Ectodermal cell (in vitro differentiated cells): ENCODE results near the gene ANKRD13D.

Experiments used
- H3K27ac ChIP-seq: 2 replicates; pipeline ENCODE4 v1.7.0; 2013; ENCODE audit warnings: mild to moderate bottlenecking, low read depth, low read length; ENCODE audit not compliant: insufficient read depth, poor library complexity, severe bottlenecking
- H3K27me3 ChIP-seq: 2 replicates; pipeline ENCODE4 v1.7.0; 2013; ENCODE audit warnings: mild to moderate bottlenecking, low read length; ENCODE audit not compliant: insufficient read depth, control insufficient read depth, poor library complexity, severe bottlenecking
- H3K36me3 ChIP-seq: one replicate; pipeline ENCODE4 v1.7.0; 2013; ENCODE audit warnings: low read length; ENCODE audit not compliant: control insufficient read depth, insufficient read depth
- H3K4me1 ChIP-seq: one replicate; pipeline ENCODE4 v1.7.0; 2013; ENCODE audit warnings: low read length; ENCODE audit not compliant: control insufficient read depth, insufficient read depth
- H3K4me3 ChIP-seq: 2 replicates; pipeline ENCODE4 v1.7.0; 2013; ENCODE audit warnings: low read depth, low read length, control low read depth; ENCODE audit not compliant: insufficient read depth
- H3K9me3 ChIP-seq: 2 replicates; pipeline ENCODE4 v1.7.0; 2013; ENCODE audit warnings: mild to moderate bottlenecking, low read length, moderate library complexity; ENCODE audit not compliant: control insufficient read depth
- WGBS, 2 experiments: methylation state at CpG; one replicate each; pipeline ENCODE4 v1.1.7; 2013; ENCODE audit warnings: missing lambda C conversion rate in 2 of 2; 5-methylcytosine and 5-hydroxymethylcytosine counted together

Gene ANKRD13D

GRCh38 chr11:67275606-67276409 is 13.3 kb upstream of the ANKRD13D start:
- WGBS, 2 experiments, result 93 to 94% methylated on average over 17 of the region's 17 CpGs

DNA sequence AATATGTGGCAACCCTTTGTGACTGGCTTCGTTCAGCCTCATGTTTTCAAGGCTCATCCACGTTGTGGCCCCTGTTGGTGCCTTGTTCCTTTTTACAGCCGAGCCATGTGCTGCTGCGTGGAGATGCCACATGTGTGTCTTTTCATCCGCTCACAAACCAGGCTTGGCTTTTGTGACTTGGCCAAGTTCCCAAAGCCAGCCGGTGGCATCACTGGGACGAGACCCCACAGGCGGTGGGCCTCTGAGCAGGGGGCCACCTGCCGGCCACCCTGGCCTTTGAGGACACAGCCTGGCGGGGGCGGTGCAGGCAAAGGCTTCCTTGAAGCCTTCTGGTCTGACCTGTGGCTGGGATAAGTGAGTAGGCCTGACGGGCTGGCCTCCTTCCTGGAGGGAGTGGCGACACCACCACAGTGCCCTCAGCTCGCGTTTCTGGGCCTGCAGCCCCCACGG is 12.3 kb upstream of the ANKRD13D start:
- Histone ChIP-seq H3K36me3 (peaks cover 19% of the 10 kb centered on the region), H3K4me1 (peaks cover 16% of the 10 kb centered on the region), H3K27me3 (no peaks in the 10 kb centered on the region), H3K9me3 (no peaks in the 10 kb centered on the region), H3K4me3 (peak overlapping the region; percentile 10), H3K27ac (peak overlapping the region; percentile 69)
- WGBS, 2 experiments, result 76% methylated on average over 16 of the region's 16 CpGs

More at GRCh38 chr11:67275606-67276409, 13.3 kb upstream of the ANKRD13D start:
- H3K27ac ChIP-seq, result no peak overlapping the region
- no peaks in the 10 kb centered on the region for H3K9me3 ChIP-seq
- H3K27me3 ChIP-seq, result no peaks in the 10 kb centered on the region
- H3K4me3 ChIP-seq, result no peak overlapping the region
- peaks cover 26% of the 10 kb centered on the region for H3K4me1 ChIP-seq
- peaks cover 9% of the 10 kb centered on the region for H3K36me3 ChIP-seq

- Histone ChIP-seq H3K4me1 (peaks cover 16% of the 10 kb centered on the region), H3K27ac (peak overlapping the region; percentile 69), H3K4me3 (peak overlapping the region; percentile 10), H3K9me3 (no peaks in the 10 kb centered on the region), H3K27me3 (no peaks in the 10 kb centered on the region), H3K36me3 (peaks cover 22% of the 10 kb centered on the region)
- 46 to 47% methylated on average over 24 of the region's 24 CpGs for WGBS, 2 experiments
Measured at GRCh38 chr11:67277231-67277961, 11.7 kb upstream of the ANKRD13D start.

DNA sequence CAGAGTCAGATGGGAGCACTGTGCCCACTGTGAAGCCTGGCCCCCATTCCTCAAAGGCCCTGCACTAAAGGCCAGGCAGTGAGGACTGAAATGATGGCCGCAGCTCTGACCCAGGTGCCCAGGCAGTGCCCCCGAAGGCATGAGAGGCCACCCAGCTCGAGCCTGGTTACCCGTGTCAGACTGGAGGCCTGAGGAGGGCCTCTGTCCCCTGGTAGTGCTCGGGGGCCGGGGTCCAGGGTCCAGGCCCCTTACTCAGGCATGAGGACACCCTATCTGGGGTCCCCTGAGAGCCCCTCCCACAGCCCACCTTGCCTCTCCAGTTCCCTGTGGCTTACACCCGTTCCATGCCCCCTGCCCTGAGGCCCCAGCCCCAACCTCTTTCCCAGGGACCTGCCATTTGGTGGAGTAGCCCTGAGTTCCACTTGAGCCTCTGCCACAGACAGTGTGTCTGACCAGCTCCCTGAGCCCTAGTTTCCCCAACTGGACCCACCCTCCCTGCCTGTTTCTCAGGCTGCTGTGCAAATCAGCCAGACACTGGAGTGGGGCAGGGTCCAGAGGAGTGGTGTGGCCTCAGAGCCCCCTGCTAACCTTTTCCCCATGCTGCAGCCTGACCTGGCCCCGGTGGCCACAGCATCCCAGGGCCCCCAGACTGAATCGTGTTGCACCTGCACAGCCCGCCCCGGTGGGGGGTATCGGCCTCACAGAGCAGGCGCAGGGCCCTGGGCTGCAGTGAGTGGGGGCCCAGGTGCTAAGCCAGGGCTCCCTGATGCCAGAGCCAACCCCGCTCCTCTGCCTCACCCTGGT is 10.8 kb upstream of the ANKRD13D start:
- Histone ChIP-seq H3K4me3 (no peak overlapping the region), H3K4me1 (peaks cover 16% of the 10 kb centered on the region), H3K27ac (no peak overlapping the region), H3K36me3 (peaks cover 32% of the 10 kb centered on the region), H3K27me3 (no peaks in the 10 kb centered on the region), H3K9me3 (no peaks in the 10 kb centered on the region)
- WGBS, 2 experiments, result 94 to 95% methylated on average over 14 of the region's 14 CpGs

DNA sequence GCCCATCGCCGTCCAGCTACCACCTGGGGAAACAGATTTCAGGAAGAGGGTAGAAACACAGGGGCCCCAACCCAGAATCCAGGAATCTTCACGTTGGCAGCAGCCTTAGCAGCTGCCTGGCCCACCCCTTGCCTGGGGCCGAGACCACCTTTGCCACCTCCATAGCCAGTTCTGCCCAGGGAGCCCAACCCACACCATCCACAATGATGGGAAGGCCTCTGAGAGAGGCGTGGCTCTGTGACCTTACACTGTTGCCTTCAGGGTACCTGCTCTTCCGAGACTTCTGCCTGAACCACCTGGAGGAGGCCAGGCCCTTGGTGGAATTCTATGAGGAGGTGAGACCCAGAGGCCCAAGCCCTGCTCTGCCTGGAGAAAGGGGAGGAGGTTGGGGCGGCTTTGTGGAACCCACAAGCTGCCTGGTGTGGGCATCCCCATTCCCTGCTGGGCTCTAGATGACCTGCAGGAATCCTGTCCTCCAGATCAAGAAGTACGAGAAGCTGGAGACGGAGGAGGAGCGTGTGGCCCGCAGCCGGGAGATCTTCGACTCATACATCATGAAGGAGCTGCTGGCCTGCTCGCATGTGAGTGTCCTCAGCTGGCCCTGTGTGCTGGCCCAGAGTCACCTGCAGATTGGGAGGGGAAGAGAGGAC is 10.0 kb upstream of the ANKRD13D start:
- H3K4me1 ChIP-seq, result peaks cover 13% of the 10 kb centered on the region
- no peak overlapping the region for H3K4me3 ChIP-seq
- 95 to 96% methylated on average over 14 of the region's 14 CpGs for WGBS, 2 experiments
- no peaks in the 10 kb centered on the region for H3K9me3 ChIP-seq
- no peaks in the 10 kb centered on the region for H3K27me3 ChIP-seq
- H3K36me3 ChIP-seq, result peaks cover 39% of the 10 kb centered on the region
- no peak overlapping the region for H3K27ac ChIP-seq

DNA sequence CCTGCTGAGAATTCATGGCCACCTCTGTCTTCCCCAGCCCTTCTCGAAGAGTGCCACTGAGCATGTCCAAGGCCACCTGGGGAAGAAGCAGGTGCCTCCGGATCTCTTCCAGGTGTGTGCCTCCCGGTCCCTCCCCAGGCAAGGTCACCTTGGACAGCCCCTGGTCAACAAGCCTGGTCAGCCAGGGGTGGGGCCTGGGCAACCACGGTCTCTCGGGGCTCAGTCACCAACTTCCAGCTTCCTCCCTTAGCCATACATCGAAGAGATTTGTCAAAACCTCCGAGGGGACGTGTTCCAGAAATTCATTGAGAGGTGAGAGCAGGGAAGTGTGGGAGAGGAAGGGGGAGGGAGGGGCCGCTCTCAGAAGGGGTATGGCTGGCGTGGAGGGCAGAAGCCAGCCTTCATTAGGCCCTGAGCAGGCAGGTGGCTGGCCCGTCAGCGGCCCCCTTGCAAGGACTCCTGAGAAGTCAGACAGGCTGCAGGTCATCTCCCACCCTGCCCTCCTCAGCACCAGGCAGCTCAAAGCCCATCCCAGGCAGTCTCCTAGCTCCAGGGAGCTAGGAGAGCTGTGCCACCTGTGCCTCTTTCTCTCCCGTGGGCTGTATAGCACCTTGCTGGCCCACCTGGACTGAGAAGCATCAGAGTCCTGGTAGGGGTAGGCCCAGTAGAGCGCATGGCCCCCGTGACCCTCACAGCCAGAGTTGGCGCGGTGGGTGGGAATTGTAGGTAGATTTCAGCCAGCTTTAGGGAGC is 9.3 kb upstream of the ANKRD13D start:
- Histone ChIP-seq H3K27ac (no peak overlapping the region), H3K4me3 (no peak overlapping the region), H3K9me3 (no peaks in the 10 kb centered on the region), H3K36me3 (peaks cover 43% of the 10 kb centered on the region), H3K4me1 (peaks cover 13% of the 10 kb centered on the region), H3K27me3 (no peaks in the 10 kb centered on the region)
- WGBS, 2 experiments, result 94% methylated on average over 17 of the region's 17 CpGs

DNA sequence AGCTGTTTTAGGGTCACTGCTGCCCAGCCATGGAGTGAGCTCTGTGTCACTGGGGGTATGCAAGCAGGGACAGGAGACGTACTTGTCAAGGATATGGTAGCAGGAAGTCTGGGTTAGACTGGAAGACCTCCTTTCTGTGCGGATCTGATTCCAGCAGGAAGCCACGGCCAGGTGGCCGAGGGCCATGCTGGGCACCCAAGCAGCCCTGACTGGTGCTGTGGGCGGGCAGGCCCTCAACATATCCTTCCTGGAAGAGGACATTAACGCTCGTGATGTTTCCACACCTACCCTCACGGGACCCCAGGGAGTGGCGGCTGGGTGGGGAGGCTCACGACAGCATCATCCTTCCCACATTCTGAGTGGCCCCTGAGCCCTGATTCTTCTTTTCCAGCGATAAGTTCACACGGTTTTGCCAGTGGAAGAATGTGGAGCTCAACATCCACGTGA is 8.7 kb upstream of the ANKRD13D start:
- Histone ChIP-seq H3K27me3 (no peaks in the 10 kb centered on the region), H3K9me3 (no peaks in the 10 kb centered on the region), H3K27ac (no peak overlapping the region), H3K4me3 (no peak overlapping the region), H3K36me3 (peaks cover 43% of the 10 kb centered on the region), H3K4me1 (peaks cover 13% of the 10 kb centered on the region)
- WGBS, 2 experiments, result 94 to 96% methylated on average over 13 of the region's 13 CpGs

DNA sequence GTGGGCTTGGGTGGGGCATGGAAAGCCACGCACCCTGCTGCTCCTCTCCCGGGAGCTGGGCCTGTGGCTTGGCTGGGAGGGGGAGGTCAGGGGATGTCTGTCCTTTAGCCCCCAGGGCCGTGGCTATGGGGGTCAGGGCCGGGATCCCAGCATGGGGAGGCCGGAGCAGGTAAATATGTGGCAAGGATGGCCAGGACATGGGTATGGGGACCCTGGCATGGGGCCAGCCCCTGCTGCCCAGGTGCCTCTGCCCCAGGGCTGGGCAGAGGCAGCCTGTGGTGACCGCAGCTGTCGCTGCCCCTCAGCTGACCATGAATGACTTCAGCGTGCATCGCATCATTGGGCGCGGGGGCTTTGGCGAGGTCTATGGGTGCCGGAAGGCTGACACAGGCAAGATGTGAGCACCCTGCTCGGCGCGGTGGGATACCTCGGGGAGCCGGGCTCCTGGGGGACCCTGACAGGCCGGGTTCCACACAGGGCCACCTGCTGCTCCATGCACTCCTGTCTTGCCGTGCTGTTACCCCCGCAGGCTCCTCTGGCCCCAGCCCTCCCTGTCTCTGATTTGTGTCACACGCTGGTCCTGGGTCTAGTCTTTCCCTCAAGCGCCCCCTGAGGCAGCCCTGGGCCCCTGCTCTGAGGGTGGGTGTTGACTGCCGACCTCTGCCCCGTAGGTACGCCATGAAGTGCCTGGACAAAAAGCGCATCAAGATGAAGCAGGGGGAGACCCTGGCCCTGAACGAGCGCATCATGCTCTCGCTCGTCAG is 8.1 kb upstream of the ANKRD13D start:
- Histone ChIP-seq H3K27ac (no peak overlapping the region), H3K9me3 (no peaks in the 10 kb centered on the region), H3K4me3 (no peak overlapping the region), H3K4me1 (peaks cover 13% of the 10 kb centered on the region), H3K36me3 (peaks cover 43% of the 10 kb centered on the region), H3K27me3 (no peaks in the 10 kb centered on the region)
- WGBS, 2 experiments, result 95 to 97% methylated on average over 31 of the region's 31 CpGs
